PC-3 (cell line): Measurements from ENCODE around the gene EDNRA.

Experiments
- EZH2 ChIP-seq: fragments of 300-600 bp; sonication (generic); IDR thresholded peaks from one replicate; pipeline ENCODE4 v1.6.1; 2017; ENCODE audit warnings: antibody characterized with exemption, mild to moderate bottlenecking, low read length; ENCODE audit not compliant: unreplicated experiment
- EZH2phosphoT487 ChIP-seq: fragments of 300-600 bp; sonication (generic); IDR thresholded peaks from 2 replicates; pipeline ENCODE4 v1.6.1; 2018; ENCODE audit warnings: mild to moderate bottlenecking, antibody characterized with exemption, low read length, borderline replicate concordance
- TF ChIP-seq, protein P1 (sequence below): fragments of 300-600 bp; sonication (generic); conservative IDR thresholded peaks from 2 replicates; pipeline ENCODE4 v1.5.1; 2017; ENCODE audit warnings: antibody characterized with exemption, low read depth, mild to moderate bottlenecking, low read length

DNA sequence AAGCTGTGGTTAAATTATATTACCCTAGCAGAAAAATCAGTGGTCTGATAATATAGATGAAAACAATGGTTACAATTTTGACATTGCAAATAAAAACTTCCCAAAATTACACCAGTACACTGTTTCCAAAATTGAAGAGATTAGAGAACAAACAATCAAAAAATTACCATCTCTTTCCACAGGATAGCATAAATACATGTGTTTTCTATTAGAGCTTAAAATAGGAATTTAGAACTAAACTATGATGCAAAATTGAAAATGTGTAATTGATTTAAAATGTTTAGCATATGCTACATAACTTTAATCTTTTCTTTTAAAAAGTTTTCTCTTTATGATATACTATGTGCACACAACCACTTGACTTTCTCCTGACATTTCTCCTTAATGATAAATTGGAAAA, 6.7 kb downstream of the EDNRA start:
- TF ChIP-seq, protein P1, sequence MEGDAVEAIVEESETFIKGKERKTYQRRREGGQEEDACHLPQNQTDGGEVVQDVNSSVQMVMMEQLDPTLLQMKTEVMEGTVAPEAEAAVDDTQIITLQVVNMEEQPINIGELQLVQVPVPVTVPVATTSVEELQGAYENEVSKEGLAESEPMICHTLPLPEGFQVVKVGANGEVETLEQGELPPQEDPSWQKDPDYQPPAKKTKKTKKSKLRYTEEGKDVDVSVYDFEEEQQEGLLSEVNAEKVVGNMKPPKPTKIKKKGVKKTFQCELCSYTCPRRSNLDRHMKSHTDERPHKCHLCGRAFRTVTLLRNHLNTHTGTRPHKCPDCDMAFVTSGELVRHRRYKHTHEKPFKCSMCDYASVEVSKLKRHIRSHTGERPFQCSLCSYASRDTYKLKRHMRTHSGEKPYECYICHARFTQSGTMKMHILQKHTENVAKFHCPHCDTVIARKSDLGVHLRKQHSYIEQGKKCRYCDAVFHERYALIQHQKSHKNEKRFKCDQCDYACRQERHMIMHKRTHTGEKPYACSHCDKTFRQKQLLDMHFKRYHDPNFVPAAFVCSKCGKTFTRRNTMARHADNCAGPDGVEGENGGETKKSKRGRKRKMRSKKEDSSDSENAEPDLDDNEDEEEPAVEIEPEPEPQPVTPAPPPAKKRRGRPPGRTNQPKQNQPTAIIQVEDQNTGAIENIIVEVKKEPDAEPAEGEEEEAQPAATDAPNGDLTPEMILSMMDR: no peak
- no peak for TF ChIP-seq EZH2
- no peak for TF ChIP-seq EZH2phosphoT487
